Fibroblast of upper back skin (primary cell): ENCODE data around the gene CDPF1.
A peak's percentile ranks its signal among the peaks of the same experiment; 100 is the strongest.

Source experiments
- DNase-seq: peaks from one replicate; pipeline ENCODE4 v3.0.0-alpha.2; 2013

Gene CDPF1

DNA sequence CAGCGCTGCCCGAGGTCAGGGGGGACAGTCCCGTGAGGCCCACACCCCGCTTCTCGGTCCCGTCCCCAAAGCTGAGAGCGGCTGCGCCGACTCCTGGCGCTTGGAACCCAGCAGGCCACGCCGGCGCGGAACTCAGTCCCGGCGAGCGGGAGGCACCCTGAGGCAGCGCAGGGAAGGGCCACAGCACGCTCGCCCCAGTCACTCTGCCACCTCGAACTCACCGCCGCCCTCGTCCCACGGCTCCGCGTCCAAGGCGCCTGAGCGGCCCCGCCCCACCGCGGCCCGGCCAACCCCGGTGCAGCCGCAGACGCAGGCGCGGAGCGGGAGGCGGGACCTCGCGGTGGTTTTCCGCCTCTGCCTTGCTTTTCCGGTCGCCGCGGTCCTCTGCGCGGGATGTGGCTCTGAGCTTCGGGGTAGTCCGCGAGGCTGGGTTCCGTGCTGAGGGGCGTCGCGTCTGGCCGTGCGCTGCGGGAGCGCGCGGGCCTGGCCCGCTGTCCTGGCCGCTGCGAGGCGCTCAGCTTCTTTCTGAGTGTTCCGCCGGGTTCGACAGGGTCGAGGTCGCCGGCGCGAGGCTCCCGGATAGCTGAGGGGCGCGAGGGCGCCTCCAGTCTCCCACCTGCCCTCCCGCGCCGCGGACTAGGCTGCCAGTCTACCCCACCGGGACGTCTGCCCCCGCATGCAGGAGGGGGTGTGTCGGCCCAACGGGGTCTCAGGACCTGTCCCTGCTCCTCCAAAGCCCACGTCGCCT is at the start of gene CDPF1:
Gene CDPF1, minus strand, starts transcription at position 259 of the 748 bp plus-strand sequence. CDS start 2,009 bp downstream, outside the sequence.
- peak; percentile 80 for DNase-seq

- DNase-seq = no peak
Observed at GRCh38 chr22:46299101-46299500, 49.0 kb upstream of the CDPF1 start.

DNA sequence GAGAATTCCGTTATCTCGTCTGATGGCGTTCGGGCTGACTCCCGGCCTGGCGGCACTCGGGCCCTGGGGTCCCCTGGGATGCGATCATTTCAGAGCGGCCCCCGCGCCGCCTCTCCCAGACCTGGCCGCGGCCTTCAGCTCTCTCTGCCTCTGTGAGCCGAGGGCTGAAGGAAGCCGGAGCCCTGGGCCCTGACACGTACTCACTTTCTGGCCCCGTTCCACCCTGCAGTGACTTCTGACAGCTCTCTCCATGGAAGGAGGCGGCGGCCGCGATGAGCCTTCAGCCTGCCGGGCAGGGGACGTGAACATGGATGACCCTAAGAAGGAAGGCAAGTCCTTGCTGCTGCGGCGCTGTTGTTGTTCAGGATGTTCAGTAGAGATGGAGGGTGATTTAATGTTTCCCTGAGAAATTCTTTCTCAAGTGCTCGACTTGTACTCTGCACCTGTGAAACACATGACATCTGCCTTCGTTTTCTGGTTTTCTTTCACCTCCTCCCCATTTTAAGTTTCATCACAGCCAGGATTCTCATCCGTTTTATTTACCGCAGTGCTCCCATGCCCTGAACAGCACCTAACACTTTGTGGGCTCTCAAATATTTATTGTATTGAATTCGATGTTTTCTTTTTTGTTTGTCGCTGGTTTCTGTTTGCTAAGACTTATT is 47.2 kb upstream of the CDPF1 start:
- peak; percentile 14 for DNase-seq

DNA sequence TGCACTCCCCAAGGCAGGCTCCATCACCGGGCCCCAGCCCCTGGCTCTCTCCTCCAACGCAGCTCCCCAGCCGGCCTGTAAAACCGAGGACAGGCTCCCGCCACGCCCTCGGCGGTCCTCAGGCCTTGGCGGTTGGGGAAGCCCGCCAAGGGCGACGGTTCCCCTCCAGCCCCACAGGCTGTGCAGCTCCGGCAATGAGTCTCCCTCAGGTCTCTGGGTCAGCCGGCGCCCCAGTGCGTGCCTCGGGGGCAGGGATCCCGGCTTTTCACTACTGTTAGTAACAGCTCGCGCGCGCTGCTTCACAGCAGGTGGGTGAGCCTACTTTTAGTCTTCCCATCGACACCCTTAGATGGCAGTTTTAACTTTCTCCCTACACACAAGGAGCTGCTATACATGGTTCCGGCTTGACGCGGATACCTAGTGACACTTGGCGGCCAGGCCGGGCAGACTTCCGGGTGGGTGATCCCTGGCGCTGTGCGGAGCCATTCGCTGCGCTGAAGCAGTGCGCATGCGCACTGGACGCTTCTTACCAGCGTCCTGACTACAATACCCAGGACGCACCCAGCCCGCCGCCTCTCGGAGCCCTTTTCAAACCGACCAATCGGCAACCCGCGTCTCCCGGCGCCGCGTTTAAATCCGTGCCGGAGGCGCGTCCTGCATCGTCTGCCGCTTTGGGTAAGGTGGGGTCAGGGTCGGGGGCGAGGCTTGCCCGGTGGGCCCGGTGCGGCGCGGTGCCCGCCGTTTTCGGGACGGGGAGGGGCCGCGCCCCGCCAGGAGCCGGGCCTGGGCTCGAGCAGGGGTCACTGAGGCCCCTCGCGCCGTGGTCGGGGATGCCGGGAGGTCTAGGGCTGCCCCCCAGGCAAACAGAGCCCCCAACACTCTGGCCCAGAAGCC is 46.4 kb upstream of the CDPF1 start, which contains the start of gene GTSE1:
Gene GTSE1, plus strand, starts transcription at position 614 of the 894 bp plus-strand sequence. CDS start 531 bp downstream, outside the sequence.
- DNase-seq = peak; percentile 97

GRCh38 chr22:46295277-46295971 is 45.3 kb upstream of the CDPF1 start:
- no peak for DNase-seq

DNA sequence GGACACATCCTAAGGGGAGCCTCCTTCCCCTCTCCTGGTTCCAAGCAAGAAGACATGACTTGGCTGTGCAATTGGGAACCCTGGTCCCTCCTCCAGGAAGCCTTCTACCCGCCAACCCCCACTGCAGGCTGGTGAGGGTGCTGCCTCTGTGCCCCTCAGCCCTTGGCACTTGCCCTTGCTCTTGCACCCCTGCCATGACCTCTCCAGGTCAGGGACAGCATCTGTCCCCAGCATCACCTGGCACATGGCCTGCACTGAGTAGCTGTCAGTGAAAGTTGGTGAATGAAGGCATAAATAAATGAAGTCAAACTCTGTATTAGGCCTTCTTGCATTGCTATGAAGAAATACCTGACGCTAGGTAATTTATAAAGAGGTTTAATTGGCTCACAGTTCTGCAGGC is 44.7 kb upstream of the CDPF1 start:
- no peak for DNase-seq

GRCh38 chr22:46293577-46294260 is 43.6 kb upstream of the CDPF1 start:
- peak; percentile 77 for DNase-seq

GRCh38 chr22:46292732-46293131 is 42.6 kb upstream of the CDPF1 start:
- DNase-seq = no peak

- no peak for DNase-seq
Observed at GRCh38 chr22:46292173-46292572, 42.1 kb upstream of the CDPF1 start.

- DNase-seq = no peak
Observed at GRCh38 chr22:46290843-46291785, 41.0 kb upstream of the CDPF1 start.

DNA sequence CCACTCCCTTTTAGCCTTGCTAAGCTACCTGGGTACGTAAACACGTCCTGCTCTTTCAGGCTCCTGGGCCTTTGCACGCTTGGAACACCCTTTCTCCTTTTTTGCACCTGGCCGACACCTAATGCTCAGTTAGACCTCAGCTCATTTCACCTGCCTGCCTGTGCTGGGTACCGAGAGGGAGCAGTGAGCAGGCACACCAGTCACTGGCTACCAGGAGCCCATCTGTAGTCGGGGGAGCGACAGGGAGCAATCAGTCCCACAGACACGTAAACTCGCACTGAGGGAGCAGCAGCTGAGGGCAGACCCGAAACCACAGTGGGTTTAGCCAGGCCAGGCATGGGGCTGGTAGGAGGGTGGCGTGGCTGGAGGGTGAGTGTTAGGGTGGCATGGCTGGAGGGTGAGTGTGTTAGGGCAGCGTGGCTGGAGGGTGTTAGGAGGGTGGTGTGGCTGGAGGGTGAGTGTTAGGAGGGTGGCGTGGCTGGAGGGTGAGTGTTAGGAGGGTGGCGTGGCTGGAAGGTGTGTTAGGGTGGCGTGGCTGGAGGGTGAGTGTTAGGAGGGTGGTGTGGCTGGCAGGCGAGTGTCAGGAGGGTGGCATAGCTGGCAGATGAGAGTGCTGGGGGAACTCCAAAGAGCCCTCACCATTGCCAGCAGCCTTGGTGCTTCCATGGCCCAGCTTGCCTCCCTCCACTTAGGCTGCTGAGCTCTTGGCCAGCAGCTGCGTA is 40.2 kb upstream of the CDPF1 start:
- no peak for DNase-seq

DNA sequence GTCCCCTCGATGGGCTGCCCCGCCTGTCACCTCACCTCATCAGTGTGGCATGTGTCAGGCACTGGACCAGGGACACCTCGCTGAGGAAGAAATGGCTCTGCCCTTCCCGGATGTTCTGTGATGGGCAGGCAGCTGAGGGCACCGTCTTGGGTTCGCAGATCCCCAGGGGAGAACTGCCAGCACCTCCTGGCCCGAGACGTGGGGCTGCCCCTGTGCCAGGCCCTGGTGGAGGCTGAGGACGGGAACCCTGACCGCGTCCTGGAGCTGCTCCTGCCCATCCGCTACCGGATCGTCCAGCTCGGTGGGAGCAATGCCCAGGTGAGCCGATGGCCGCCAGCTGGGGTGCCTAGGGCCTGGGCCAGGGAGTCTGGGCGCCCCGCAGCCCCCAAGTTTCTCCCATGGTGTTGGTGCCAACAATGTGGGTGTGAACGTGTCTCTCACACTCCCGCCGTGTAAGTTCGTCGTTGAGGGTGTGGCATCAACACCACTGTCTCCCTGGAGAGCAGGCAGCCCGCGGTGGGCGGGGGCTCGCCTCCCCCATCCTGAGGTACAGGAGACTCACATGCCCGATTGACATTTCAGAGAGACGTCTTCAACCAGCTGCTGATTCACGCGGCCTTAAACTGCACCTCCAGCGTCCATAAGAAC is 39.3 kb upstream of the CDPF1 start:
- DNase-seq = no peak

DNA sequence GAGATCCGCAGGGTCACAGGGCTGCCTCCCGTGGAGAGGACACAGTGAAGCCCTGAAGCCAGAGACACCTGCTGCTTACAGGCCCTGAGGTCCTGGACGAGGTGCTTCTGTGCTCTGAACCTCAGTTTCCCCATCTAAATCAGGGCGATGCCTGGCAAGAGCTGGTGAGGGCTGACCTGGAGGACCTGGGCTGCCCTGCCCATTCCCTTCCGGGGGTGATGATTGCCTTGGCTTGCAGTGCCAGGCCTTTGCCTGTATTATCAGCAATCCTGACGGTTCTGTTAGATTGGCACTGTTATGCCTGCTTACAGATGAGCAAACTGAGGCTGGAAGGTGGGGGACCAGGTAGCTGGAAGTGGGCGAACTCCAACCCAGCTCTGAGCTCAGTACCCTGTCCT is 38.8 kb upstream of the CDPF1 start:
- no peak for DNase-seq

GRCh38 chr22:46287873-46288751 is 38.0 kb upstream of the CDPF1 start:
- DNase-seq = no peak

GRCh38 chr22:46286941-46287872 is 37.1 kb upstream of the CDPF1 start:
- no peak for DNase-seq

DNA sequence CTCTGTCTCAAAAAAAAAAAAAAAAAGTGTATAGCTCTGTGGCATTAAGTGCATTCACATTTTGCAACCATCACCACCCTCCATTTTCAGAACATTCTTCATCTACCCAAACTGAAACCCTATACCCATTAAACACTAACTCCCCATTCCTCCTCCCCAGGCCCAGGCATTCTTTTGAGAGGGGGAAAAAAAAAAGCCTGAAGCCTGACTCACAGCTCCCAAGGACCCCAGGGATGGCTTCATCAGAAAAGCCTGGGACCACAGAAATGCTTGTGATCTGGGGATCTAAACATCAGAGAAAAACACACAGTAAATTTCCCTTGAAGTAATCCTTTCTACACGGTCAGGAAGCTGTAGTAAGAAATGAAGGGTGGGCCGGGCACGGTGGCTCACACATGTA is 35.9 kb upstream of the CDPF1 start:
- DNase-seq = peak; percentile 58
